HFFc6 (cell line): ENCODE data around the gene MED29. TPM values are rescaled to one million over a fixed set of nuclear protein-coding genes. Genes with fewer than 3 reads are reported as not detected.

Experiments
- DNase-seq: peaks from one replicate; pipeline ENCODE4 v3.0.0-alpha.2; 2018
- H3K27ac Mint-ChIP-seq: 2 replicates; pipeline ENCODE4 v1.8.0; 2020; ENCODE audit warnings: mild to moderate bottlenecking, mixed read lengths
- H3K27me3 Mint-ChIP-seq: 2 replicates; pipeline ENCODE4 v1.8.0; 2021; ENCODE audit warnings: mild to moderate bottlenecking, moderate library complexity, mixed read lengths; ENCODE audit not compliant: insufficient read depth
- H3K36me3 Mint-ChIP-seq: 2 replicates; pipeline ENCODE4 v1.8.0; 2021; ENCODE audit warnings: low read depth, mixed read lengths
- H3K4me1 Mint-ChIP-seq: 2 replicates; pipeline ENCODE4 v1.8.0; 2020; ENCODE audit warnings: low read depth, mixed read lengths
- H3K4me3 Mint-ChIP-seq: 2 replicates; pipeline ENCODE4 v1.8.0; 2020; ENCODE audit warnings: mild to moderate bottlenecking, moderate library complexity, mixed read lengths
- H3K9me3 Mint-ChIP-seq: 2 replicates; pipeline ENCODE4 v1.8.0; 2020; ENCODE audit warnings: mild to moderate bottlenecking, mixed read lengths
- CTCF ChIP-seq: fragments of 200-600 bp; sonication (generic); IDR thresholded peaks from 2 replicates; pipeline ENCODE4 v1.5.0; 2021; ENCODE audit warnings: antibody characterized with exemption, mild to moderate bottlenecking
- long read RNA-seq: library from polyadenylated mRNA; unstranded; transcript quantifications from one replicate; pipeline ENCODE4 v2.0.0, GENCODE V29; 2019
- total RNA-seq, 6 experiments: library from RNA; stranded (reverse); fragmentation: NEBNext Ultra II Directional; extraction: Animal tissue kit (Norgen Biotek cat#: 25700); gene quantifications; 2 replicates in 1 of 6; 3 replicates in 5 of 6; pipeline ENCODE4 v1.2.3, GENCODE V29; 2021

MED29 gene
- 10 to 100 TPM; 38.2 to 48.5 (median 45.2) TPM for total RNA-seq
- long read RNA-seq, transcript MED29-201 (4 exons, 3,653 nt), result major isoform, 50 of 59 reads
- long read RNA-seq, partial matches to known transcripts, result 1 of 59 reads
- long read RNA-seq, other reads (novel, unspliced or antisense), result 8 of 59 reads

- Mint-ChIP-seq H3K27ac (peak within 1 kb of the TSS; percentile 99), H3K27me3 (peaks cover 6% of the 10 kb centered on the region), H3K9me3 (no peaks in the 10 kb centered on the region; the same call in 1 of the 2 replicates), H3K36me3 (peaks cover 39% of the 10 kb centered on the region), H3K4me1 (peaks cover 44% of the 10 kb centered on the region), H3K4me3 (peak within 1 kb of the TSS; percentile 98)
- TF ChIP-seq CTCF, result peak; percentile 51; the same call in 1 of the 2 replicates
- DNase-seq, result peak; percentile 100
Measured at GRCh38 chr19:39390751-39391437, at the start of gene MED29, which contains the start of gene PAF1. MED29 (plus strand) TSS chr19:39391378; CDS start chr19:39391423, 45 bp downstream. PAF1 (minus strand) TSS chr19:39391106; CDS start chr19:39390864, 242 bp downstream.

GRCh38 chr19:39341719-39342604 is 49.2 kb upstream of the MED29 start, which contains the start of gene SAMD4B:
SAMD4B (plus strand) TSS chr19:39342421; CDS start chr19:39356894, 14,473 bp downstream.
- H3K4me3 Mint-ChIP-seq, result peak within 1 kb of the TSS; percentile 96
- peaks cover 57% of the 10 kb centered on the region for H3K4me1 Mint-ChIP-seq
- peak; percentile 95 for DNase-seq
- peaks cover 5% of the 10 kb centered on the region for H3K27me3 Mint-ChIP-seq
- peak within 1 kb of the TSS; percentile 95 for H3K27ac Mint-ChIP-seq
- H3K36me3 Mint-ChIP-seq, result peaks cover 23% of the 10 kb centered on the region
- no peaks in the 10 kb centered on the region for H3K9me3 Mint-ChIP-seq
- TF ChIP-seq CTCF, result peak; percentile 91

- peaks cover 31% of the 10 kb centered on the region for H3K36me3 Mint-ChIP-seq
- DNase-seq, result no peak
- H3K27me3 Mint-ChIP-seq, result peaks cover 5% of the 10 kb centered on the region
- peaks cover 65% of the 10 kb centered on the region for H3K4me1 Mint-ChIP-seq
- peak overlapping the region; percentile 95 for H3K27ac Mint-ChIP-seq
- H3K9me3 Mint-ChIP-seq, result no peaks in the 10 kb centered on the region
- peak overlapping the region; percentile 96 for H3K4me3 Mint-ChIP-seq
- no peak for TF ChIP-seq CTCF
Measured at GRCh38 chr19:39342647-39343305, 48.4 kb upstream of the MED29 start.

- H3K36me3 Mint-ChIP-seq, result peaks cover 40% of the 10 kb centered on the region
- DNase-seq, result no peak
- peaks cover 65% of the 10 kb centered on the region for H3K4me1 Mint-ChIP-seq
- TF ChIP-seq CTCF, result peak; percentile 62
- H3K27me3 Mint-ChIP-seq, result peaks cover 3% of the 10 kb centered on the region
- peak overlapping the region; percentile 19 for H3K27ac Mint-ChIP-seq
- no peaks in the 10 kb centered on the region for H3K9me3 Mint-ChIP-seq
- H3K4me3 Mint-ChIP-seq, result no peak overlapping the region
Measured at GRCh38 chr19:39345956-39346355, 45.2 kb upstream of the MED29 start.
